Esophagus (tissue), 2 donors: Measurements from ENCODE around the gene GRB10. TPM values are rescaled to one million over a fixed set of nuclear protein-coding genes. Genes with fewer than 3 reads are reported as not detected.

Source experiments
- H3K27ac ChIP-seq, 2 donors: one replicate each; pipeline ENCODE4 v1.5.1; 2013; ENCODE audit warnings: low read depth in 2 of 2, mild to moderate bottlenecking in 2 of 2, inconsistent platforms in 1 of 2, low read length in 1 of 2, moderate library complexity in 1 of 2
- H3K27me3 ChIP-seq, 2 donors: one replicate each; pipeline ENCODE4 v1.6.1; 2013; ENCODE audit warnings: low read length in 2 of 2, control low read depth in 1 of 2, mild to moderate bottlenecking in 1 of 2; ENCODE audit not compliant: insufficient read depth in 2 of 2, control insufficient read depth in 1 of 2
- H3K36me3 ChIP-seq, 2 donors: one replicate each; pipeline ENCODE4 v1.6.1; 2013; ENCODE audit warnings: low read length in 1 of 2; ENCODE audit not compliant: control insufficient read depth in 2 of 2, insufficient read depth in 2 of 2
- H3K4me1 ChIP-seq, 2 donors: one replicate each; pipeline ENCODE4 v1.6.1; 2013; ENCODE audit warnings: low read length in 1 of 2; ENCODE audit not compliant: control insufficient read depth in 2 of 2, insufficient read depth in 2 of 2
- H3K4me3 ChIP-seq, 2 donors: one replicate each; pipeline ENCODE4 v1.5.1; 2013; ENCODE audit warnings: low read length in 2 of 2, mild to moderate bottlenecking in 2 of 2, low read depth in 1 of 2, moderate library complexity in 1 of 2
- H3K9me3 ChIP-seq, 2 donors: one replicate each; pipeline ENCODE4 v1.6.1; 2013; ENCODE audit warnings: mild to moderate bottlenecking in 2 of 2, low read depth in 1 of 2, low read length in 1 of 2, moderate library complexity in 1 of 2; ENCODE audit not compliant: control insufficient read depth in 2 of 2, insufficient read depth in 1 of 2
- WGBS, 2 donors: extraction: QIAGEN DNeasy Blood & Tissue Kit; methylation state at CpG; one replicate each; pipeline ENCODE4 v1.1.7; 2013; 5-methylcytosine and 5-hydroxymethylcytosine counted together
- polyA plus RNA-seq, 2 donors: library from polyadenylated mRNA; stranded (reverse); fragments of 200-250 nt; gene quantifications; one replicate each; pipeline ENCODE4 v1.2.3, GENCODE V29; 2013
- donor health status: healthy with polysubstance abuse.
- donor health status: Bipolar disorder and iron deficiency.

GRB10 gene
- polyA plus RNA-seq, 2 donors, result 4.0 to 5.0 TPM

DNA sequence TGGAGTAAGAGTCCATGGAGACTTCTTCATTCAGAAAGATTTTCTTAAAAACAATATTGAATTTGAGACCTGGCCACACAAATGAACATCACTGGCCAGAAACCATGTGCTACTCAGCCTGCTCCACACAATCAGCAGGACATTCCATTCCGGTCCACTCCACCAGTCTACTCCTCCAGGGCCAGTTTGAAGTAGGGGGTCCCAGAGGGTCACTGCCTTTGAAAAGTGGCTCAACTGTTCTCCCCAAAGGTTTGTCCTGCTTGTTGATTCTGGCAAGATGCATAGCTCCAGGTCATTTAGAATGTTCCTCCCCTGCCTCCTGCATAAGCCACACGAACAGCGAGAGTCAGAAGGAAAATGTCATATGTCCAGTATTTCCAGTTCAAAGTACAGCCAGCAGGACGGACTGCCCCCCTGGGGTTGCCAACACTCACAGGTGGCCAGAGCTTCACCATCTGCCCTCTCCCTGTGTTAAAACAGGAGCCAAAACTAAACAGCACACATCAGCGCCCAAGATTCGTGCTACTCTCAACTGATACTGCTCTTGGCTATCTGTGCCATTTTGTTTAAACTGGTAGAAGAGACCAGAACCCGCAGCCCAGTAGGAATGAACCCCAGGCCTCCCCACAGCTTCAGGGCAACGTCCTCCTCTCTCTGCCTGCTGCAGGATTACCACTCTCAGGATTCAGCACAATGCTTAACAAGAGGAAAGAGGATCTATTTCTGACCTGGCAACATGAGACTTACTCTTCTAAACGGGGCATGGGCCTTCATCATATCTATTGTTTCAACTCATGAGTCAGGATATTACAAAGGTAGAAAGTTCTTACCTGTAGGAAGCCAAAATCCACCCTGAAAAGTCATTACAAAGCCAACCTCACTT lies 11.3 kb downstream of the GRB10 start:
- no peaks in the 10 kb centered on the region for H3K36me3 ChIP-seq
- H3K9me3 ChIP-seq, result peaks cover 0 to 3% of the 10 kb centered on the region in 2 donors
- H3K4me1 ChIP-seq, result peaks cover 3 to 7% of the 10 kb centered on the region in 2 donors
- WGBS, 2 donors, result 61 to 80% methylated on average over 9 of the region's 9 CpGs
- no peak overlapping the region for H3K4me3 ChIP-seq
- no peaks in the 10 kb centered on the region for H3K27me3 ChIP-seq
- H3K27ac ChIP-seq, result no peak overlapping the region

DNA sequence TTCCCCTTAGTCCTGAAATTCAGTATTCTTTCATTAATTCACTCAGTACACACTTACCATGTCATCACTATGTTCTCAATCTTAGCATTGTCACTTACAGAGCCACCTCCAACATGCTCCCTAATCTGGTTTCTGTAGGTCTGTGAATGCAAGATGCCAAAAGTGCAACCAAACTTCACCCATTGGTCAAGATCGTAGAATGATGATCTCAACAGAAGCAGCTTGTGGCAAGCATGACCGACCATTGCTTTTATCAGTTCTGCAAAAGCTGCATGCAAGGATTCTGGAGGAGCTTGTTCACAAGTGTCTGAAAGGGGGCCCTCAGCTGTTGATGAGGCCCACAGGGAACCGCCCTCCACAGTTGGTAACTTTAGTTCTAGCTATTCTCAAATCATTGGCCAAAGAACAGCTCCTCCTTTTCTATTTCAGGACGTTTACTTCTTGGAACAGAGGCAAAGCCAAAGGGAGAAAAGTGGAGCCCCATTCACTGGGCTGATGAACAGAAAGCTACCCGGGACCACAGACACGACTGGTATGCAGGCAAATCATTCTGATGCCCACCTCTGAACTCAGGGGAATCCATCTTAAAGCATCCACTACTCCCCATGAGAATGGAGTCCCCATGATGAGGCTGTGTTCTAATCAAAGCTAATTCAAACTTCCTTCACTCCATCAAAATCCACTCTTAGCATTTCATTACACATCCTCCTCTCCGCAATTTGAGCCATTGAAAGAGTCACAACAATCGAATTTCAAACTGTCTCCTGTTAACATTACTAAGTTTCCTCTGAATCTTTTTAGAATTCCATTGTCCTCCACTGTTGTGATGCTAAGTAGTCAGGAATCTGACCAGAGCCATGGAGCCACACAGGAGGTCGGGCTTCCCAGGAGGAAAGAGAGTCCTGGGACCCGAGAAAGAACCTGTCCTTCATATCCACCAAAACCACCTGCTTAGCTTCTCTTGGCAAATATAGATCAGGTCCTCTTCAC lies 13.9 kb downstream of the GRB10 start:
- no peaks in the 10 kb centered on the region for H3K4me1 ChIP-seq
- no peak overlapping the region for H3K4me3 ChIP-seq
- no peak overlapping the region for H3K27ac ChIP-seq
- H3K36me3 ChIP-seq, result no peaks in the 10 kb centered on the region
- H3K9me3 ChIP-seq, result peaks cover 0 to 3% of the 10 kb centered on the region in 2 donors
- WGBS, 2 donors, result 78 to 81% methylated on average over 10 of the region's 10 CpGs
- no peaks in the 10 kb centered on the region for H3K27me3 ChIP-seq

GRCh38 chr7:50766849-50767207 lies 15.9 kb downstream of the GRB10 start:
- H3K4me3 ChIP-seq, result no peak overlapping the region
- peaks cover 0 to 3% of the 10 kb centered on the region in 2 donors for H3K9me3 ChIP-seq
- H3K4me1 ChIP-seq, result no peaks in the 10 kb centered on the region
- no peaks in the 10 kb centered on the region for H3K36me3 ChIP-seq
- H3K27ac ChIP-seq, result no peak overlapping the region
- no peaks in the 10 kb centered on the region for H3K27me3 ChIP-seq
- 43 to 60% methylated on average over 2 of the region's 2 CpGs for WGBS, 2 donors

DNA sequence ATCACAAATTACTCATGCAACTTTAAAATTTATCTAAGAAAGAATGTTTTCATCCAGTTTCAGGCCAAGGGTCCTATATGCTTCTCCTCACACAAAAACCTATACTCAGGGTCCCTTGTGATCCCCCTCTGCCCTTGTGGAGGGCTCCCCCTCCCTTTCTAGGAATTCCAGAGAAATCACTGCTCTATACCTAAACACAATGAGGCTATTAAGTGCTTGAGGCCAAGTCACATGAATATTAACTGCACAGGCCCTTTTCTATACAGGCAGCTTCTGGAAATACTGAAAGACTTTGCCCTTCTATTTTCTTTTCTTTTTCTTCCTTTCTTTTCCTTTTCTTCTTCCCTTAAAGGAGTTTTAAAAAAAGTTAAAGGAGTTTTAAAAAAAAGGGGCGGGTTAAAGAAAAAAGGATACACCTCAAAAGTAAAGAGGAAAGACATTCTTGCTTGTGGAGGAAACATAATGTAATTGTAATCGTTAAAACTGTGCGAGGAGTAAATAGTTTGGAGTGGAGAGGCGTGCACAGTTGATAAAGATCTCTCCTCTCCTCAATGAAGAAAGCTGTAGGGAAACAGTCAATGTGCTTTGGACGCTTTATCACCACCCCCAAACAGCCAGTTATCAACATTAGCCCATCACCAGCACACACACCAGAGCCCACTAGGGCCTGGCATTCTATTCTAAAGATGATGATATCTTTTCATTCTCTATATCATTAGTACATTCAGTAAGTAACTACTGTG lies 16.4 kb downstream of the GRB10 start:
- Histone ChIP-seq H3K27ac (no peak overlapping the region), H3K36me3 (no peaks in the 10 kb centered on the region), H3K4me3 (no peak overlapping the region), H3K9me3 (peaks cover 0 to 3% of the 10 kb centered on the region in 2 donors), H3K4me1 (no peaks in the 10 kb centered on the region), H3K27me3 (no peaks in the 10 kb centered on the region)
- 66 to 76% methylated on average over 5 of the region's 5 CpGs for WGBS, 2 donors

DNA sequence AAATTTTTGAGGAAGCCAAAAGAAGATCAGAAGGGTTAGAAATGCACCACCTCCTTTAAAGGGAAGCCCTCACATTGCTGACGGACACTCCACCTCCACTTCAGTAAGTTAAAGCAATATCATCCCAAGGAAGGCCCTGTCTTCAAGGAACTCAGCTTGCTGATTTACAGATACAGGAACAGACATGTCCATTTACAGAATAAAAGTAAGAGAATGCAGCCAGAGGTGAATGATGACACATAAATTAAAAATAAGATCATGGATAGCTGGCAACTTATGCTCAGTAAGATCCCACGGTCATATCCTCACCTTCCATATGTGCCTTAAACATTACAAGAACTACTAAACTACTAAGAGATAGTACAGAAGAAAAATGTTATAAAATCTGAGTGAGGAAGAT lies 20.4 kb downstream of the GRB10 start:
- H3K36me3 ChIP-seq, result no peaks in the 10 kb centered on the region
- peaks cover 0 to 2% of the 10 kb centered on the region in 2 donors for H3K9me3 ChIP-seq
- H3K4me3 ChIP-seq, result no peak overlapping the region
- H3K27ac ChIP-seq, result no peak overlapping the region
- WGBS, 2 donors, result 62 to 64% methylated on average over 2 of the region's 2 CpGs
- H3K4me1 ChIP-seq, result no peaks in the 10 kb centered on the region
- no peaks in the 10 kb centered on the region for H3K27me3 ChIP-seq

DNA sequence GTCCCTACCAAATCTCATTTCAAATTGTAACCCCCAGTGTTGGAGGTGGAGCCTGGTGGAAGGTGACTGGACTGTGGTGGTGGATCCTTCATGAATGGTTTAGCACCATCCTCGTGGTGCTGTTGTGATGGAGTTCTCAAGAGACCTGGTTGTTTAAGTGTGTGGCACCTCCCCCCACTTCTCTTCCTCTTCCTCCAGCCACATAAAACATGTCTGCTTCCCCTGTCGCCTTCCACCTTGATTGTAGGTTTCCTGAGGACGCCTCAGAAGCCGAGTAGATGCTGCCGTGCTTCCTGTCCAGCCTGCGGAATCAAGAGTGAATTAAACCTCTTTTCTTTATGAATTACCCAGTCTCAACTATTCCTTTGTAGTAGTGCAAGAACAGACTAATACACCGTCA lies 21.0 kb downstream of the GRB10 start:
- no peak overlapping the region for H3K4me3 ChIP-seq
- H3K9me3 ChIP-seq, result no peaks in the 10 kb centered on the region
- no peaks in the 10 kb centered on the region for H3K36me3 ChIP-seq
- 62 to 70% methylated on average over 7 of the region's 7 CpGs for WGBS, 2 donors
- no peaks in the 10 kb centered on the region for H3K4me1 ChIP-seq
- no peak overlapping the region for H3K27ac ChIP-seq
- H3K27me3 ChIP-seq, result no peaks in the 10 kb centered on the region

GRCh38 chr7:50757703-50758390 lies 24.8 kb downstream of the GRB10 start:
- Histone ChIP-seq H3K4me3 (no peak overlapping the region), H3K9me3 (no peaks in the 10 kb centered on the region), H3K4me1 (no peaks in the 10 kb centered on the region), H3K27ac (no peak overlapping the region), H3K27me3 (no peaks in the 10 kb centered on the region), H3K36me3 (no peaks in the 10 kb centered on the region)
- WGBS, 2 donors, result 77 to 86% methylated on average over 10 of the region's 10 CpGs

- Histone ChIP-seq H3K27ac (no peak overlapping the region), H3K27me3 (no peaks in the 10 kb centered on the region), H3K4me3 (no peak overlapping the region), H3K4me1 (no peaks in the 10 kb centered on the region), H3K9me3 (no peaks in the 10 kb centered on the region), H3K36me3 (no peaks in the 10 kb centered on the region)
- 82 to 92% methylated on average over 9 of the region's 9 CpGs for WGBS, 2 donors
These were observed 26.5 kb downstream of the GRB10 start for GRCh38 chr7:50756180-50756579.

DNA sequence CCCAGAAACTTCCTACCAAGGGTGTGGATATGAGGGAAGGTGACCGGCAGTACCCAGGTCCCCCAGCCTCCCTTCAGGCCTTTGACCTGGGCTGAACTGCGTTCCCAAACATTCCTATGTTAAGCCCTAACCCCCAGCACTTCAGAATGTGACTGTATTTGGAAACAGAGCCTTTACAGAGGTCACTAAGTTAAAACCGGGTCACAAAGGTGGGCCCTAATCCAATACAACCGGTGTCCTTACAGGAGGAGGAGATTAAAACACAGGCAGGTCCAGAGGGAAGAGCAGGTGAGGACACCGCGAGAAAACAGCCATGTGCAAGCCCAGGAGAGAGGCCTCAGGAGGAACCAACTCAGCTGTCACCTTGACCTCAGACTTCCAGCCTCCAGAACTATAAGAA lies 28.0 kb downstream of the GRB10 start:
- WGBS, 2 donors, result 74 to 86% methylated on average over 6 of the region's 6 CpGs
- Histone ChIP-seq H3K4me3 (no peak overlapping the region), H3K9me3 (no peaks in the 10 kb centered on the region), H3K27me3 (no peaks in the 10 kb centered on the region), H3K36me3 (no peaks in the 10 kb centered on the region), H3K27ac (no peak overlapping the region), H3K4me1 (no peaks in the 10 kb centered on the region)
